ACC112 (cell line): ENCODE measurements around the gene OR5D13.

Source experiments
- H2AFZ ChIP-seq: fragments of 200-600 bp; sonication (generic); one replicate; pipeline ENCODE4 v1.6.0; 2017; ENCODE audit warnings: antibody characterized with exemption, low read length; ENCODE audit not compliant: unreplicated experiment
- H3K27ac ChIP-seq: fragments of 200-600 bp; sonication (generic); 2 replicates; pipeline ENCODE4 v1.5.1; 2014; ENCODE audit warnings: low read depth, mild to moderate bottlenecking, antibody characterized with exemption, low read length, moderate library complexity
- H3K27me3 ChIP-seq: fragments of 200-600 bp; sonication (generic); 2 replicates; pipeline ENCODE4 v1.6.1; 2014; ENCODE audit warnings: mild to moderate bottlenecking, antibody characterized with exemption, low read length, moderate library complexity, mixed read lengths; ENCODE audit not compliant: insufficient read depth
- H3K36me3 ChIP-seq: fragments of 200-600 bp; sonication (generic); 2 replicates; pipeline ENCODE4 v1.6.1; 2016; ENCODE audit warnings: mild to moderate bottlenecking, antibody characterized with exemption, low read length, moderate library complexity, mixed read lengths; ENCODE audit not compliant: insufficient read depth
- H3K4me1 ChIP-seq: fragments of 200-600 bp; sonication (generic); one replicate; pipeline ENCODE4 v1.6.1; 2016; ENCODE audit warnings: low read length, mixed read lengths; ENCODE audit not compliant: insufficient read depth, unreplicated experiment, control insufficient read depth
- H3K4me3 ChIP-seq: fragments of 200-600 bp; sonication (generic); 2 replicates; pipeline ENCODE4 v1.5.1; 2014; ENCODE audit warnings: mild to moderate bottlenecking, low read depth, low read length
- H3K79me2 ChIP-seq: fragments of 200-600 bp; sonication (generic); one replicate; pipeline ENCODE4 v1.6.0; 2016; ENCODE audit warnings: low read length; ENCODE audit not compliant: control insufficient read depth, unreplicated experiment, insufficient read depth

OR5D13 gene

GRCh38 chr11:55773138-55773537 lies at the start of gene OR5D13:
Gene OR5D13 (plus strand): TSS chr11:55773438. CDS start chr11:55773438, 0 bp downstream.
- no peaks in the 10 kb centered on the region for H3K79me2 ChIP-seq
- no peak within 1 kb of the TSS for H3K4me3 ChIP-seq
- no peaks in the 10 kb centered on the region for H3K27me3 ChIP-seq
- no peak within 1 kb of the TSS for H3K27ac ChIP-seq
- no peaks in the 10 kb centered on the region for H3K4me1 ChIP-seq
- no peaks in the 10 kb centered on the region for H3K36me3 ChIP-seq
- H2AFZ ChIP-seq = no peak within 1 kb of the TSS

DNA sequence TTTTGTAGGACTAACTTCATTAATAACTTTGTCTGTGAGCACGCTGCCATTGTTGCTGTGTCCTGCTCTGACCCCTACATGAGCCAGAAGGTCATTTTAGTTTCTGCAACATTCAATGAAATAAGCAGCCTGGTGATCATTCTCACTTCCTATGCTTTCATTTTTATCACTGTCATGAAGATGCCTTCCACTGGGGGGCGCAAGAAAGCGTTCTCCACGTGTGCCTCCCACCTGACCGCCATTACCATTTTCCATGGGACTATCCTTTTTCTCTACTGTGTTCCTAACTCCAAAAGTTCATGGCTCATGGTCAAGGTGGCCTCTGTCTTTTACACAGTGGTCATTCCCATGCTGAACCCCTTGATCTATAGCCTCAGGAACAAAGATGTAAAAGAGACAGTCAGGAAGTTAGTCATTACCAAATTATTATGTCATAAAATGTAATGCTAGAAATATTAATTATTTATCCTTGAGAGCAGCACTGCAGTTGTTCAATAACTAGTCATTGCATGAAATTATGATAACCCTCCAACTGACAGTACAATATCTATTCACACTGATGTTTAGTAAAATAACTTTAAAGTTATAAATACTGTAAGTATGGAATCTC lies 46.4 kb upstream of the OR5D13 start:
- Histone ChIP-seq H3K4me3 (no peak overlapping the region), H3K79me2 (no peaks in the 10 kb centered on the region), H3K27me3 (no peaks in the 10 kb centered on the region), H3K27ac (no peak overlapping the region), H3K36me3 (no peaks in the 10 kb centered on the region), H3K4me1 (no peaks in the 10 kb centered on the region), H2AFZ (no peak overlapping the region)

- H3K27ac ChIP-seq = no peak overlapping the region
- H3K4me3 ChIP-seq = no peak overlapping the region
- H3K36me3 ChIP-seq = no peaks in the 10 kb centered on the region
- no peaks in the 10 kb centered on the region for H3K4me1 ChIP-seq
- no peaks in the 10 kb centered on the region for H3K79me2 ChIP-seq
- no peaks in the 10 kb centered on the region for H3K27me3 ChIP-seq
- no peak overlapping the region for H2AFZ ChIP-seq
These were observed 40.3 kb upstream of the OR5D13 start for GRCh38 chr11:55732936-55733335.

GRCh38 chr11:55791606-55792005 lies 18.4 kb downstream of the OR5D13 start:
- H3K36me3 ChIP-seq = no peaks in the 10 kb centered on the region
- H3K27me3 ChIP-seq = no peaks in the 10 kb centered on the region
- no peak overlapping the region for H2AFZ ChIP-seq
- no peak overlapping the region for H3K27ac ChIP-seq
- no peaks in the 10 kb centered on the region for H3K4me1 ChIP-seq
- H3K79me2 ChIP-seq = no peaks in the 10 kb centered on the region
- no peak overlapping the region for H3K4me3 ChIP-seq

DNA sequence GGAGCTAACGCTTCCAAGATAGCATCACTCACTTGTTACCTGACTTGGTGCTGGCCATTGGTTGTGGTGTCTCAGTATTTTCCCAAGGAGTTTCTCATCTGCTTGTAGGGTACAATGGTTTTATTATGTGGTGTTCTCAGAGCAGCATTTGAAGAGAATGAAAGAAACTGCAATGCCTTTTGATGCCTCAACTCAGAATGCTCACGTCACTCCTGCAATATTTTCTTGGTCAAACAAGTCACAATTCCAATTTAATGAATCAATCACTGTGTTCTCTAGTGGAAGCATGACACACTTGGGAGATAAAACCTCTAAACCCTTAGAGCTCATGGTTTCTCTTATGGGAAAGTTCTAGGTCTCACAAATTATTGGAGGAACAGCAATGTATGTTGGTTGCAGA lies 20.1 kb downstream of the OR5D13 start:
- Histone ChIP-seq H3K4me1 (no peaks in the 10 kb centered on the region), H3K27me3 (no peaks in the 10 kb centered on the region), H3K4me3 (no peak overlapping the region), H2AFZ (no peak overlapping the region), H3K27ac (no peak overlapping the region), H3K79me2 (no peaks in the 10 kb centered on the region), H3K36me3 (no peaks in the 10 kb centered on the region)

DNA sequence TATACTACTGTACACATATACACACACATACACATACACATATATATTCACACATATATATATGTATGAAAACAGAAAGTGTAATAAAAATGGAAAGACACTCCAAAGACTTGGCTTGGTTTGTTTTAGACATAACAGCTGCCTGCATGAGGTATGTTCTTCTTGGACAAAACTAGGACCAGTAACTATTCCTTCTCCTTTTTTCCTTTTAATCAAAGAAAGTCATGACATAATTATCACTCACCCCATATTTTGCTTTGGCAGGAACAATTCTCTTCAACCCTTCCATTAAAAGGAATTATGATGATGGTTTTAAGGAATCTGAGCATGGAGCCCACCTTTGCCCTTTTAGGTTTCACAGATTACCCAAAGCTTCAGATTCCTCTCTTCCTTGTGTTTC lies 22.0 kb downstream of the OR5D13 start, which contains the start of gene OR5D14:
Gene OR5D14 (plus strand): TSS at position 301 of the 400 bp plus-strand sequence. CDS start 0 bp downstream, at position 301.
- no peaks in the 10 kb centered on the region for H3K79me2 ChIP-seq
- no peak within 1 kb of the TSS for H2AFZ ChIP-seq
- no peaks in the 10 kb centered on the region for H3K27me3 ChIP-seq
- H3K4me1 ChIP-seq = no peaks in the 10 kb centered on the region
- H3K36me3 ChIP-seq = no peaks in the 10 kb centered on the region
- no peak within 1 kb of the TSS for H3K27ac ChIP-seq
- no peak within 1 kb of the TSS for H3K4me3 ChIP-seq

GRCh38 chr11:55806248-55806647 lies 33.0 kb downstream of the OR5D13 start:
- Histone ChIP-seq H3K27ac (no peak overlapping the region), H2AFZ (no peak overlapping the region), H3K36me3 (no peaks in the 10 kb centered on the region), H3K79me2 (no peaks in the 10 kb centered on the region), H3K4me3 (no peak overlapping the region), H3K27me3 (no peaks in the 10 kb centered on the region), H3K4me1 (no peaks in the 10 kb centered on the region)

- no peak within 1 kb of the TSS for H3K4me3 ChIP-seq
- H3K79me2 ChIP-seq = no peaks in the 10 kb centered on the region
- H3K27ac ChIP-seq = no peak within 1 kb of the TSS
- H3K4me1 ChIP-seq = no peaks in the 10 kb centered on the region
- H2AFZ ChIP-seq = no peak within 1 kb of the TSS
- no peaks in the 10 kb centered on the region for H3K27me3 ChIP-seq
- no peaks in the 10 kb centered on the region for H3K36me3 ChIP-seq
These were observed 37.8 kb downstream of the OR5D13 start, which contains the start of gene OR5L1 for GRCh38 chr11:55811067-55811466. Gene OR5L1 (plus strand): TSS chr11:55811367. CDS start chr11:55811467, 100 bp downstream.

GRCh38 chr11:55819330-55819729 lies 46.1 kb downstream of the OR5D13 start, which contains the start of gene OR5D18:
Gene OR5D18 (plus strand): TSS chr11:55819630. CDS start chr11:55819630, 0 bp downstream.
- no peaks in the 10 kb centered on the region for H3K27me3 ChIP-seq
- H3K27ac ChIP-seq = no peak within 1 kb of the TSS
- H3K79me2 ChIP-seq = no peaks in the 10 kb centered on the region
- H3K4me1 ChIP-seq = no peaks in the 10 kb centered on the region
- no peak within 1 kb of the TSS for H3K4me3 ChIP-seq
- no peaks in the 10 kb centered on the region for H3K36me3 ChIP-seq
- H2AFZ ChIP-seq = no peak within 1 kb of the TSS
